Measurements from ENCODE around the gene NR1H3. TPM values are rescaled to one million over a fixed set of nuclear protein-coding genes. Genes with fewer than 3 reads are reported as not detected.

Gene NR1H3
- total RNA-seq, 1 experiment from 2014 or later, result 26.3 TPM

GRCh38 chr11:47302853-47303252 lies 45.1 kb downstream of the NR1H3 start:
- Histone ChIP-seq H3K4ac (ENCODE audit: low read depth, low read length) (no peak overlapping the region), H3T11ph (ENCODE audit: low read length) (no peak overlapping the region), H2BK120ac (ENCODE audit: low read depth, low read length, poor library complexity, severe bottlenecking) (no peak overlapping the region), H3K4me1 (ENCODE audit: insufficient read depth, low read length) (no peaks in the 10 kb centered on the region), H3K79me2 (ENCODE audit: insufficient read depth, low read length) (no peaks in the 10 kb centered on the region), H3K79me1 (ENCODE audit: insufficient read depth, low read depth, low read length, poor library complexity, severe bottlenecking) (no peaks in the 10 kb centered on the region), H3K9ac (ENCODE audit: extremely low read depth, insufficient read length, low read length) (no peak overlapping the region), H4K8ac (replicated peaks; ENCODE audit: insufficient read length, low read depth, low read length) (no peak overlapping the region), H3K4me2 (ENCODE audit: insufficient read depth, insufficient read length, low read length) (no peak overlapping the region), H4K91ac (ENCODE audit: insufficient read length, low read depth, low read length) (no peak overlapping the region), H4K20me1 (ENCODE audit: control insufficient read depth, insufficient read depth, insufficient read length) (no peaks in the 10 kb centered on the region), H3K27ac (ENCODE audit: insufficient read length, low read depth, low read length) (no peak overlapping the region), H2AFZ (ENCODE audit: low read length) (no peak overlapping the region), H3K9me3 (ENCODE audit: control insufficient read depth, low read depth, low read length) (no peaks in the 10 kb centered on the region), H2BK12ac (ENCODE audit: insufficient read length, low read depth, low read length) (no peak overlapping the region), H3K18ac (ENCODE audit: insufficient read length, low read depth, low read length) (no peak overlapping the region), H3K23me2 (ENCODE audit: insufficient read length, low read depth, low read length, poor library complexity, severe bottlenecking) (no peaks in the 10 kb centered on the region), H3K56ac (ENCODE audit: insufficient read length, low read depth, low read length) (no peak overlapping the region), H4K5ac (ENCODE audit: insufficient read length, low read depth, low read length) (no peak overlapping the region), H2BK15ac (ENCODE audit: low read depth, low read length) (no peak overlapping the region), H2BK20ac (ENCODE audit: low read depth, low read length, poor library complexity, severe bottlenecking) (no peak overlapping the region), H3K27me3 (ENCODE audit: insufficient read depth, low read length) (no peaks in the 10 kb centered on the region), H2AK5ac (ENCODE audit: insufficient read length, low read length) (no peak overlapping the region), H2BK5ac (ENCODE audit: insufficient read length, low read length) (no peak overlapping the region), H3K23ac (ENCODE audit: insufficient read length, low read depth, low read length) (no peak overlapping the region), H3K14ac (ENCODE audit: insufficient read depth, low read length) (no peak overlapping the region)
- no CpG with 5 or more reads among the region's 1 CpG for WGBS (ENCODE audit: extremely low coverage, insufficient read length, low lambda C conversion rate)
- Mint-ChIP-seq H3K27ac (no peak overlapping the region), H3K4me3 (no peak overlapping the region), H3K4me1 (peaks cover 0 to 2% of the 10 kb centered on the region in 2 experiments; a peak in 1 of 4 replicates), H3K9me3 (peaks cover 10 to 21% of the 10 kb centered on the region in 2 experiments; a peak in 4 of 5 replicates), H3K36me3 (ENCODE audit: insufficient read depth in 1 of 3, low read depth in 3 of 3) (peaks cover 49 to 68% (median 63%) of the 10 kb centered on the region in 3 experiments), H3K27me3 (ENCODE audit: low read depth) (no peaks in the 10 kb centered on the region)
- no peak for DNase-seq
- TF ChIP-seq, protein P1, sequence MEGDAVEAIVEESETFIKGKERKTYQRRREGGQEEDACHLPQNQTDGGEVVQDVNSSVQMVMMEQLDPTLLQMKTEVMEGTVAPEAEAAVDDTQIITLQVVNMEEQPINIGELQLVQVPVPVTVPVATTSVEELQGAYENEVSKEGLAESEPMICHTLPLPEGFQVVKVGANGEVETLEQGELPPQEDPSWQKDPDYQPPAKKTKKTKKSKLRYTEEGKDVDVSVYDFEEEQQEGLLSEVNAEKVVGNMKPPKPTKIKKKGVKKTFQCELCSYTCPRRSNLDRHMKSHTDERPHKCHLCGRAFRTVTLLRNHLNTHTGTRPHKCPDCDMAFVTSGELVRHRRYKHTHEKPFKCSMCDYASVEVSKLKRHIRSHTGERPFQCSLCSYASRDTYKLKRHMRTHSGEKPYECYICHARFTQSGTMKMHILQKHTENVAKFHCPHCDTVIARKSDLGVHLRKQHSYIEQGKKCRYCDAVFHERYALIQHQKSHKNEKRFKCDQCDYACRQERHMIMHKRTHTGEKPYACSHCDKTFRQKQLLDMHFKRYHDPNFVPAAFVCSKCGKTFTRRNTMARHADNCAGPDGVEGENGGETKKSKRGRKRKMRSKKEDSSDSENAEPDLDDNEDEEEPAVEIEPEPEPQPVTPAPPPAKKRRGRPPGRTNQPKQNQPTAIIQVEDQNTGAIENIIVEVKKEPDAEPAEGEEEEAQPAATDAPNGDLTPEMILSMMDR (conservative IDR thresholded peaks at IDR 0.05), result no peak

All from H9 (cell line).